Measurements from ENCODE around the gene SLC35B2. TPM values are rescaled to one million over a fixed set of nuclear protein-coding genes. Genes with fewer than 3 reads are reported as not detected.

SLC35B2 gene
- total and polyA plus RNA-seq, 9 of the 15 experiments (the other 6 are each of a cell fraction or from before 2014, with no cell fraction given) = 14.5 to 59.1 (median 47.1) TPM

GRCh38 chr6:44255105-44255808 is 2.1 kb downstream of the SLC35B2 start (continued):
- no peak for TF ChIP-seq STAT6 (CRISPR knock-in tag; IDR thresholded peaks at IDR 0.05)
- no peak for TF ChIP-seq BRCA1 (IDR thresholded peaks at IDR 0.05)
- TF ChIP-seq BRCA1 (CRISPR knock-in tag; IDR thresholded peaks at IDR 0.05) = 0 out of 2 replicates have a peak, but pooled peaks have one; percentile 42
- TF ChIP-seq ZNF140 (CRISPR knock-in tag; IDR thresholded peaks at IDR 0.05) = no peak
- TF ChIP-seq CBFA2T3 (IDR thresholded peaks at IDR 0.05) = peak; percentile 51
- peak; percentile 80 for TF ChIP-seq POLR2A (conservative IDR thresholded peaks at IDR 0.05)
- TF ChIP-seq CAMTA2 (CRISPR knock-in tag; conservative IDR thresholded peaks at IDR 0.05) = no peak
- TF ChIP-seq ZNF79 (CRISPR knock-in tag; IDR thresholded peaks at IDR 0.05; ENCODE audit: low read depth) = no peak
- no peak for TF ChIP-seq SRSF7 (optimal IDR thresholded peaks at IDR 0.05; ENCODE audit: low read depth, low read length)
- no peak for TF ChIP-seq ZNF197 (CRISPR knock-in tag; IDR thresholded peaks at IDR 0.05; ENCODE audit: low read depth)
- no peak for TF ChIP-seq ETV6 (IDR thresholded peaks at IDR 0.05; ENCODE audit: borderline replicate concordance in 1 of 2, low read depth in 2 of 2, low read length in 1 of 2)
- TF ChIP-seq ETV6 (CRISPR knock-in tag; IDR thresholded peaks at IDR 0.05; ENCODE audit: borderline replicate concordance) = peak; percentile 7; the same call in 1 of the 2 replicates
- TF ChIP-seq RBM22 (IDR thresholded peaks at IDR 0.05; ENCODE audit: low read depth, low read length, poor library complexity, severe bottlenecking) = peak; percentile 60
- TF ChIP-seq PHTF2 (CRISPR knock-in tag; IDR thresholded peaks at IDR 0.05) = 0 out of 2 replicates have a peak, but pooled peaks have one; percentile 31
- 0 out of 2 replicates have a peak, but pooled peaks have one; percentile 10 for TF ChIP-seq POLR2H (tag; IDR thresholded peaks at IDR 0.05; ENCODE audit: low read depth)
- TF ChIP-seq ZNF609 (CRISPR knock-in tag; IDR thresholded peaks at IDR 0.05; ENCODE audit: borderline replicate concordance) = peak; percentile 62
- TF ChIP-seq ZBTB5 (IDR thresholded peaks at IDR 0.05) = no peak
- no peak for TF ChIP-seq ZNF696 (CRISPR knock-in tag; conservative IDR thresholded peaks at IDR 0.05)
- no peak for TF ChIP-seq EP300 (IDR thresholded peaks at IDR 0.05; ENCODE audit: low read length)
- TF ChIP-seq FOXA3 (CRISPR knock-in tag; conservative IDR thresholded peaks at IDR 0.05 in 1 of 2, IDR thresholded peaks at IDR 0.05 in 1 of 2) = 0 out of 4 replicates have a peak, but pooled peaks of 1 of the 2 experiments have one; percentile 63

Data from K562 (cell line).